Amygdala (tissue), 56 donors: Measurements from ENCODE around the gene WEE1.
"Not testable (repeated sequence)": the region's sequence is repeated elsewhere in the genome, so short reads cannot be mapped to it uniquely, and the experiment has no call there.

Source experiments
- DNase-seq, 56 donors: peaks; one replicate each; lab custom pipeline; 2025; lab: John Stamatoyannopoulos, UW

WEE1 gene

DNA sequence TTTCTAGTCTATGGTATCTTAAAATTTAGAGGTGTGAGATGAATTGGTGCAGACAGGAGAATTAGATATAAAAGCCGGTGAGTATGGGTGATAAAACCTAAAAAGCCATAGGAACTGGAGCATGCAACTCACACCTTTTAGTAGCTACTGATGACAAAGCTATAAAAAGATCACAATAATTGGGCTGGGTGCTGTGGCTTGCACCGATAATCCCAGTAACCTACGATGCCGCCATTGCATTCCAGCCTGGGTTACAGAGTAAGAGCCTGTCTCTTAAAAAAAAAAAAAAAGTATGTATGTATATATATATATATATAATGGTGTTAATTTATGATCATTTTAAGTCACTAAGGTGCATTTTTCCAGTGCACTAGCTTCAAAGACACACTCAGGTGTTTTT, 17.2 kb downstream of the WEE1 start:
- no peak for DNase-seq

DNA sequence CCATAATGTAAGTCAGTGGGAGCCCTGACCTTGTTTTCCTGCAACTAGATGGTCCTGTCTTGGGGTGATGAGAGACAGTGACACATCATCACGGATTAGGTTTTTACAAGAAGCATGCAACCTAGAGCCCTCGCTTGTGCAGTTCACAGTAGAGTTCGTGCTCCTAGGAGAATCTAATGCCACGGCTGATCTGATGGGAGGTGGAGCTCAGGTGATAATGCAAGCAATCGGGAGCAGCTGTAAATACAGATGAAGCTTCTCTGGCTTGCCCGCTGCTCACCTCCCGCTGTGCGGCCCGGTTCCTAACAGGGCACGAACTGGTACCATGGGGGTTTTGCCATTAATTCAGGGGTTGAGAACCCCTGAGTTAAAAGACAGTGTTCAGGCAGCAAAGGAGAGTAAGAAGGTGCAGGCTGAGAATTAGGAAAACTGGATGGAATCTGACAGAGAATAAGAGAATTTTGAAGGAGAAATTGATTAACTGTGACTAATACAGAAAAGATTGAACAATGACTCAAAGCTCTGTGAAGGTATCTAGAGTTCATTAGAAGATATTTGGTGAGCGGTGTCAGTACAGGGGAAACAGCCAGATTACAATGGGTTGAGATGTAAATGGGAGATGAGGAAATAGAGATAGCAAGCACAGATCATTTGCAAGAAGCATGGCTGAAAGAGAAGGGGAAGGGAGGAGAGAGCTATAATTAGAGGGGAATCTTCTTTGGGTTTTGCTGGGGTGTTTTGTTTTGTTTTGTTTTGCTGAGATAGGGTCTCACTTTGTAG, 21.0 kb downstream of the WEE1 start:
- no peak for DNase-seq

DNA sequence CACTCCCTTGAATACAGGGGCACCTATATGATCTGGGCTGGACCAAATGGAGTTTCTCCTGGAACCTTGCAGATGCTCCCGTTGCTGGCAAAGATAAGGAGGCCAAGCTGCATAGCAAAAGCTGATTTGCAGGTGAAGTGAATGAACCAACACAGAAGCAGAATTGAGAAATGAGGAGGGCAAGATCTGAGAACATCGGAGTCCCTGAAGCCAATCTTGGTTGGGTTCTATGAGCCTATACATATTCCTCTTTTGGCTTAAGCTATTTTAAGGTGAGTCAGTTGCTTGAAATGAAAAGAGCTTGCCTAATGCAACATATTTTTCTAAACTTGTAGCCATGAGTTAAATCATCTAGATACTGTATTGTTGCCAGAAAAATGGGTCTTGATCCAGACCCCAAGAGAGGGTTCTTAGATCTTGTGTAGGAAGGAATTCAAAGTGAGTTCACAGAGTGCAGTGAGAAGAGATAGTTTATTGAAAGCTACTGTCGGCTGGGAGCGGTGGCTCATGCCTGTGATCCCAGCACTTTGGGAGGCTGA, 23.5 kb downstream of the WEE1 start:
- no peak for DNase-seq

DNA sequence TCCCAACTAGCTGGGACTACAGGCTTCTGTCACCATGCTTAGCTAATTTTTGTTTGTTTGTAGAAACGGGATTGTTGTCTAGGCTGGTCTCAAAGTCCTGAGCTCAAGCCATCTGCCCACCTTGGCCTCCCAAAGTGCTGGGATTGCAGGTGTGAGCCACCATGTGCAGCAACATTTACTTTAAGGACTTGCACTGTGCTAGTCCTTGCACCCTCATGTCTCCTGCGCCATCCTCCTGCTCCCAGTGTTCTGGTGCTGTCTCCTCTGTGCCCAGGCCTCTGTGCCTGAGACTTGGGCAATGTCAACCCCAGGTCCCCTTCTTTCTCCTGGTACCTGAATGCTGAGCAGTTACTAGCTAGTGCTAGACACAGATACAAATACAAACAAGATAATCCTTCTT, 26.7 kb downstream of the WEE1 start:
- DNase-seq = no peak

DNA sequence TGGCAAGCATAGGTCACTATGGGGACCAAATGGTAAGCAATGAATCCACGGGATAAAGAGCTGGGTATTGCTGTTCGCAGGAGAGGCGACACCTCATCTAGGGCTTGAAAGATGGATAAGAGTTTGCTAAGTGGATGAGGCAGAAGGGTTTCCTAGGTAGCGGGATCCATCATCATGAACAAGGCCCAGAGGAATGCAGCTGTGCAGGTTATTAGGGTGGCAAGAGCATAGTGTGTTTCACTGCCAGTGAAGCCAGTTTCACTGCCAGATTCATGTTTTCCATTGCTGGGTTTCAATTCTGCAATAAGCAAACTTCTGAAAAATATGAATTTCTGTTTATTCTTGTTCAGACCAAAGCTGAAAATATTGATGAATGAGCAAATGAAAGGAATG, 27.2 kb downstream of the WEE1 start:
- no peak for DNase-seq

DNA sequence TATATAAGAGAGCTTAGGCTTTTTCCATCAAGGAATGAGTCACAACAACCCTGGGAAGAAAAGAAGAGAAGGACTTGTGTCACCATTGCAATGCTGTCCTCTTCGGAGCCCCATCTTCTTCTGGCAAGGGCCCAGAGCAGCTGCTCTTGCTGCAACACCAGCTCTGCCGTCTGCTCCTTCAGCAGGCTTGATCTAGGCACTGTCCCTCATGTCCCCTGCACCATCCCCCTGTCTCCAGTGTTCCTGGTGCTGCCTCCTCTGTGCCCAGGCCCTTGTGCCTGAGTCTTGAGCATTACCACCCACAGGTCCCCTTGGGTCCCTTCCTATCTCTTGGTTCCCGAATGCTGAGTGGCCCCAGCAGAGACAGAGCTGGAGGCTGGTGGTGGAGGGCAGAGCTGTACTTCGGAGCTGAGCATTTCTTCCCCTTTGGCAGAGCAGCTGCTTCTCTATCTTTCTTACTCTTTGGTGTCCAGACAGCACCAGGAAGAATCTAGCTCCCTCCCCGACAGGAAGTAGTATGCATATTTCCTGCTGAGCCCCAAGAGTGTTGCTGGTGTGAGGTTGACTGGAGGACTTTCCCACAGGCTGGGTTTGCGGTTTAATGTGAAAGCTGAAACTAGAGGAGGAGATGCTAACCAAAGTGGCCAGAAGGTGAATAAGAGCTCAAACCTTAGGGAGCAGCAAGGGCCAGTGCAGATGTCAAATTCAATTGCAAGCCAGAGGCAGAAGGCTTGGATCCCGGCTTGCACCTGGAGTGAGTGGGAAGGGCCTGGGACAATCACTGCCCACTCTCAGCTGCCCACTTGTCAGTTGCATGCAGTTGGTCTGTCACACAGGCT, 27.8 kb downstream of the WEE1 start:
- DNase-seq = peak in 4 of 56 donors; percentile 3 to 33 (median 8)

DNA sequence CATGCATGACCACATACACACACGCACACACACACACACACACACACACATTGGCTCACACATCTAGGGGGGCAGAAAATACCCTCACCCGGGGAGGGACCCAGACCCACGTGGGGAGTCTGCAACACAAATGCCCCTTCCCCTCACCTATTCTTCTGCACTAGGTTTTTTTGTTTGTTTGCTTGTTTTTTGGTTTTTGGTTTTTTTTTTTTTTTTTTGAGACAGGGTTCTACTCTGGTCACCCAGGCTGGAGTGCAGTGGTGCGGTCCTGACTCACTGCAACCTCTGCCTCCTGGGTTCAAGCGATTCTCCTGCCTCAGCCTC, 28.4 kb downstream of the WEE1 start:
- no peak for DNase-seq

DNA sequence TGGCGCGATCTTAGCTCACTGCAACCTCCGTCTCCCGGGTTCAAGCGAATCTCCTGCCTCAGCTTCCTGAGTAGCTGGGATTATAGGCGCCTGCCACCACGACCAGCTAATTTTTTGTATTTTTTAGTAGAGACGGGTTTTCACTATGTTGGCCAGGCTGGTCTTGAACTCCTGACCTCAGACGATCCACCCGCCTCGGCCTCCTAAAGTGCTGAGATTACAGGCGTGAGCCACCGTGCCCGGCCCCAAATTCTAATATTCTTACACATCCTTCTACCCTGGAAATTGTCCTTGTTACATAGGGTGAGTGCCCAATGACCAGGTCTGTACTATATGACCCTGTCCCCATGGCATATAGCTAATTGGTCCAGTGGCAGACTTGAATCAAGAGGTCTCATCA, 29.7 kb downstream of the WEE1 start:
- not testable (repeated sequence) for DNase-seq

DNA sequence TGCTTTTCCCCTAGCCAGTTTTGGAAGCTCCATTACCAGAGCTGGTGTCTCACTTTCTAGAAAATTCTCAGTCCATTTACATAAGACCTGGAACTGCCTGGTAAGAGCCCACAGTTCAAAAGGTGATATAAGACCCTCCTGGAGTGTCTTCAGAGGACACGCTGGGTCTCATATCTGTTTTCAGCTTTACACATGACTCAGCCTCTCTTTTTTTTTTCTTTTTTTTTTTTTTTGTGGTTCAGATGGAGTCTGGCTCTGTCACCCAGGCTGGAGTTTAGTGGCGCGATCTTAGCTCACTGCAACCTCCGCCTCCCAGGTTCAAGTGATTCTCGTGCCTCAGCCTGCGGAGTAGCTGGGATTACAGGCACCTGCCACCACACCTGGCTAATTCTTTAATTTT, 30.7 kb downstream of the WEE1 start:
- DNase-seq = no peak

DNA sequence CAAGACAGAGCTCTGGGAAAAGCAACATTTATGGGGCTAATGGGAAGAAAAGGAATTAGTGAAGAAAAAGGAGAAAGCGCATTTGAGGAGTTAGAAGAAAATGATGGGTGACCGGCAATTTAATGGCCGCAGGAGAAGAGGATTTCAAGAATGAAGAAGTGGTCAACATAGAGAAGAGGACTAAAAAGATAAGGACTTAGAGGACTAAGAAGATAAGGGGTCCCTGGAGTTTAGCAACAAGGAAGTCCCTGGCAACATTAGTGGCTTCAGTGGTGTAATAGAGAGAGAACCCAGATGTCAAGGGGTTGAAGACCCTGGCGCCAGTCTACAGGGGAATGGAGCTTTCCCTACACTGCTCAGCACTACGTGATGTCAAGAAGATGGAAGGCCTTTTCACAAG, 32.3 kb downstream of the WEE1 start:
- DNase-seq = no peak

DNA sequence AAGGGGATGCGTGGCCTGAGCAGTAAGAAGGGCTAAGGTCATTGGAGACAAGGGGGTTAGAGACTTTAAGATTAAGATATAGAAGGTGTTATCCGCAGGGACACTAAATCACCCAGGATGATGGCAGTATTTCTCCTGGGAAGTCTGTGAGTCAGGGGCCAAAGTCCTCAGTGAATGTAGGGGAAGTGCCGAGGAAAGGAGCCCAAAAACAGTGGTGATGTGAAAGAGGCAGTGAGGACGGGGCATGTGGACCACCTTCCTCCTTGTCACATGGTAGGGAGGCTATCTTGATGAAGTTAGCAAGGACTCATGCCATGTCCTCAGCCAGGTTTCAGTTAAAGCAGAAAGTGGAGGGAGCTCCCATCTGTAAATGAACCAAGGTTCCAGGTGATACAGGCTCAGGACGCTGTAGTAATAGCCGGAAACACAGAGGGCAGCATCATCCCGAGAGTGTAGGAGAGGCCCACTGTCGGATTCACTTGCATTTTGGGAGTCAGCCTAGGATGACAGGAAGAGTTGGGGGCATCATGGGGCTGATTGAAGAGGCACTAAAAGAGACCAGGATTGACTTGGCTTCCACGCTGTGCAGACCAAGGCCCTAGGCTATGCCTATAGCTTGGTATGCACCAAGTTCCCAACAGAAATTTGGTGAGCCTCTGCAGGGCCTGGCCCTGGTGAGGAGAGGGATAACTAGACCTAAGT, 33.5 kb downstream of the WEE1 start:
- no peak for DNase-seq

DNA sequence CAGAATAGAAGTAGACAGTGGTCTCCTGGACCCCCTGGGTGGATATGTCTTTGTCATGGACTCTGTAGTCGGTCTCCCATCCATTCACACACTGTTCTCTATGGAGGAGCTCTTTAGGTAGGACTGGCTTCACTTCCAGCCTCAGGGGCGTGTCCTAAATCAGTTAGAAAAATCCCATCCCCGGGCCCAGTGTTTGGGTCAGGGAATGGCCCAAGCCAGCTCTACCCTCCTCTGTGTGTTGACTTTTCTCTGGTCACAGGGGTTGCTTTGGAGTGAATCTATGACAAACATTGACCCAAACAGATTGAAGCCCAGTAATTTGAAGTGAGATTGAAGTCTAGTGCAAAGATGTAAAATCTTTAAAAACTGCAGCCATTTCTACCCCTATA, 34.0 kb downstream of the WEE1 start:
- no peak for DNase-seq

DNA sequence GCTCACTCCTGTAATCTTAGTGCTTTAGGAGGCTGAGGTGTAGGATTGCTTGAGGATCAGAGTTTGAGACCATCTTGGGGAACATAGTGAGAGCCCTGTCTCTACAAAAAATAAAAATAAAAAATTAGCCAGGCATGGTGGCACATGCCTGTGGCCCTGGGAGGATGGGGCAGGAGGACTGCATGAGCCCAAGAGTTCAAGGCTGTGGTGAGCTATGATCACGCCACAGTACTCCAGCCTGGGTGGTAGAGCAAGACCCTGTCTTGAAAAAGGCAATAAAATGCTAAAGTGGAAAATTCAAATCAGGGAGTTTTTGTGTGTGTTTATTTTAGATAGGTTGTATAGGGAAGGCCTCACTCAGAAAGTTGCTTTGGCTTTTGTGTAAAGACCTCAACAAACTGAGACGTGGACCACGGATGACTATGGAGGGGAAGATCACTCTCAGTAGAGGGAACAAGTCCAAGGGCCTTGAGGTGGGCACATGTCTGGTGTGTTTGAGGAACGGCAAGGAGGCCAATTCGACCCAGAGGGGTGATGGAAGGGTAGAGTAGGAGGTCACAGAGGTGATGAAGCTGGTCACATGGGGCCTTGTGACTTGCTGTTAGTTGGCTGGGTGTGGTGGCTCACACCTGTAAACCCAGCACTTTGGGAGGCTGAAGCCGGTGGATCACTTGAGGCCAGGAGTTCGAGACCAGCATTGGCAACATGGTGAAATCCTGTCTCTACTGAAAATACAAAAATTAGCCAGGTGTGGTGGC, 35.7 kb downstream of the WEE1 start:
- no peak for DNase-seq

DNA sequence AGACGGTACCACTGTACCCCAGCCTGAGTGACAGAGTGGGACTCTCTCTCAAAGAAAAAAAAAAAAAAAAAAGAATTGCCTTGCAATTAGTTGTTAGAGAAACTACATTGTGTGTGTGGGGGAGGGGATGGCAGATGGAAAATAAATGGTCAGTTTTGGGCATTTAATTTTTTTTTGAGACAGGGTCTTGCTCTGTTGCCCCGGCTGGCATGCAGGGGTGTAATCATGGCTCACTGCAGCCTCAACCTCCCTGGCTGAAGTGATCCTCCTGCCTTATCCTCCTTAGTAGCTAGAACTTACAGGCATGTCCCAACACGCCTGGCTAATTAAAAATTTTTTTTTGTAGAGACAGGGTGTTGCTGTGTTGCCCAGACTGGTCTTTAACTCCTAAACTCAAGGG, 36.4 kb downstream of the WEE1 start:
- no peak for DNase-seq

DNA sequence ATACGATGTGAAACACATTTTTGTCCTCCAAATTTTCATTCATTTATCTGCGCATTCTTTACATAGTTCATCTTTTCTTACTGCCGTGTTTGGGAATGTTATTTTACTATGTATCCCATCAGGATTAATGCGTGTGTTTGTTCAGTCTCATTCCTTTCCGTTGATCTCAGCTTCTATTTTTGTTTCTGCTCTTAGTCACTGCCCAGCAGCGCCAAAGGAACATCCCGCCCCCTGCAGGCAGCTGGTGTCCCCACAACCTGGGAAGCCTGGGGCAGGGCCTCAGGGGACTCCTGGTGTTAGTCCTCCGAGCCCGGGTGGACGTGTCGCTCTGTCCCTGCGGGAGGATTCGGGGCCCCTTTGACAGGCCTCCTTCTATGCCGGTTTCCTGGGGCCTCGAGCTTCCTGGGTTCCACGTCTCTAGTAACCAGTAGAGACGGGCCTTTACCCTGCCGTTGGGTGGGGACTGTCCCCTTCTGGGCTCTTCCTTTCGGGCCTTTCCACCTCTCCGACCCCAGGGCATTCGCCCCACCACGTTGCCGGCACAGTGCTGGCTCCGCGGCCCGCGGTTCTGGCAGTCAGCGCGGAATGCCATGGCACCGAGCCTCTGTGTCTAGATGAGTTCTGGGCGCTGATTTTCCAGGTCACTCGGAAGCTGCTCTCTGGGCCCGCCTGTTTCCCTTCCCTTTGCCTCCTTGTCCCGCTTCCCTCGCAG, 39.8 kb downstream of the WEE1 start:
- DNase-seq = peak in 55 of 56 donors; percentile 38 to 93 (median 82)

DNA sequence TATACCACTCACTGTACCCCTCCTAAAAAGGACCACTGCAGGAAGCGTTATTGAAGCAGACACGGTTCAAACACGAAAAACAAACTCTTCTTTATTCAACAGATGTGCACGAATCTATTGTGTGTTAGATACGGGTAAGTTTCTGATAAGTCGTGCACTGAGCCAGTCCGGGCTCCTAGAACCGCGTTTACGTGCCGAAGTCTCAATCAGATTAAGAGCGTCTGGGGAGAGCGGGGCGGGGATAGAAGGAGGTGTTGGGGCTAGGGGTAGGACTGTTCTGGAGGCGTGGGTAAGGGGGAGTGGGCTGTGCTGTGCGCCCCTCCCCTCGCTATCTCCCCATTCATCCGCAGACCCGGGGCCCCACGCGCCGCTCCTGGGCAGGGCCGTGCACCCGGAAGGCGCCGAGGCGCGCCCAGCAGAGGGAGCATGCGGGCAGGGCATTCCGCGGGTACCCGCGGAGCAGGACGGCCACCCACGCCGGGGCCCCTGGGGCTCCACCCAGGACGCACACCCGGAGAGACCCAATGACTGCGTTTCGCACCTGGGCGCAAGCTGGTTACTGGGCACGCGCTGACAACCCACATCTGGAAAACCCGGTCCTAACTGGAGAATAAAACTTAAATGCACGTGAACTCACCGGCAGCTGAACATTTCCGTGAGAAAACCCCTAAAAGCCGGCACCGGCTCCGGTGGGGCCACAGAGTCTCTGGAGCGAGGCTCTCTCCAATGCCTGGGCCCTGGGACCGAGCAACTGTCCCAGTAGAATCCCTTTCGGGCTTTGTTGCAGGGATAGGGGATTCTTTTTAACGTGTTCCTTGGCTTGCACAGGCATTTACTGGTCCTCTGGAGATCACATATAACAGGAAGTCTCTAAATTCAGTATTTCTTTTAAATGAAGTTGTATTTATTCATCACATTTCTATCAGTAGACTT, 40.6 kb downstream of the WEE1 start:
- DNase-seq = peak in 54 of 56 donors; percentile 19 to 88 (median 67)

DNA sequence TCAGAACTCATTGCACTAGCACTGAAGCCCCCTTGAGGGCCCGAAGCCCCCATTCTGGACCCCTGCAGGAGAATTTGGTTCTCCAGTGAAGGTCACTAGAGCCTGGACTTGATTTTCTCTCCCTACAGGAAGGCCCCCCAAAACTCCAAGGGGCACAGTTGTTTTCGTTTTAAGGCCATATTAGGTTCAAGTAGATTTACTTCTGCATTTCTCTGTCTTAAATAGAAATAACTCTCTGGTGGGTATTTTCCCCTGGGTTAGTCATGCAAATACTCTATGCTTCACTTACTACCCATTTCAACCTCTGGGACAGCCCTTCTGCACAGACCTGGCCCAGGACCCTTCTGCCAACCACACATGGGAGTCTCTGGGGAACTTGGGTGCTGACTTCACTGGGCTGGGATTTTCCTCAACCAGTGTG, 41.6 kb downstream of the WEE1 start:
- no peak for DNase-seq

DNA sequence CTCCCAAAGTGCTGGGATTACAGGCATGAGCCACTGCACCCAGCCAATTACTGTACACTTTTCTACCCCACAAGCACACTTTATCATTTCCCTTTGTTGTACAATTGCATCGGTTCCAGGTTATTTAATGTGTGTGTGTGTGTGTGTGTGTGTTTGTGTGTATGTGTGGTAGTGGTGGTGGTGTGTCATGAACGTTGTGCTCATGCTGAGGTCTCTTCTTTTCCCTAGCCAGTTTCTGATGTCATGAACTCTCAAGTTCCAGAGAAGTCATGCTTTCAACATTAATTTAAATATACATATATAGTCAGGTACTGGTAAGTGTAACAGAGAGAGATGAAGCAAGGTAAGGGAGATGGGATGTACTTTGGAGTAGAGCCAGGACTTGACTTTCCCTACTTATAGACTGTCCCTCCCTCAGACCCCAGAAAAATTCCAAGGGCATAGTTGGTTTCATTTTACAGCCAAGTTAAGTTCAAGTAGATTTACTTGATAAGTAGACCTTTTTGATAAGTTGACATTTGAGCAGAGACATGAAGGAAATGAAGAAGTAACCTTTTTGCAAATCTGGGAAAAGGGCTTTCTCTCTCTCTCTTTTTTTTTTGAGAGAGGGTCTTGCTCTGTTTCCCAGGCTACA, 42.7 kb downstream of the WEE1 start:
- DNase-seq = no peak
